SK-MEL-5 (cell line): ENCODE results near the gene CHST13. TPM values are rescaled to one million over a fixed set of nuclear protein-coding genes. Genes with fewer than 3 reads are reported as not detected.

Experiments used
- DNase-seq: peaks from one replicate; pipeline ENCODE4 v3.0.0-alpha.2; 2016; ENCODE audit warnings: low read depth, low spot score
- in situ Hi-C: cut with HindIII; loops from 2 replicates; pipeline ENCODE4 v1.10.0; 2016; ENCODE audit warnings: low sequenced_read_pairs, high pct_unique_total_duplicates, low pct_unique_long_range_greater_than_20kb
- polyA plus RNA-seq, 2 experiments: library from polyadenylated mRNA; depleted of rRNA; stranded (reverse); fragments of >200 nt; gene quantifications; 2 replicates each; pipeline ENCODE4 v1.2.3, GENCODE V29; 2015
- total RNA-seq: library from RNA; depleted of rRNA; stranded (reverse); fragments of >200 nt; shearing (Covaris generic); gene quantifications from 2 replicates; pipeline ENCODE4 v1.2.3, GENCODE V29; 2014; rRNA removed

The CHST13 gene, protein sequence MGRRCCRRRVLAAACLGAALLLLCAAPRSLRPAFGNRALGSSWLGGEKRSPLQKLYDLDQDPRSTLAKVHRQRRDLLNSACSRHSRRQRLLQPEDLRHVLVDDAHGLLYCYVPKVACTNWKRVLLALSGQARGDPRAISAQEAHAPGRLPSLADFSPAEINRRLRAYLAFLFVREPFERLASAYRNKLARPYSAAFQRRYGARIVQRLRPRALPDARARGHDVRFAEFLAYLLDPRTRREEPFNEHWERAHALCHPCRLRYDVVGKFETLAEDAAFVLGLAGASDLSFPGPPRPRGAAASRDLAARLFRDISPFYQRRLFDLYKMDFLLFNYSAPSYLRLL
- total RNA-seq = 0.77 and 1.7 TPM in 2 replicates
- polyA plus RNA-seq (2015; cell fraction: cytosol; rRNA removed) = 4.3 and 9.0 TPM in 2 replicates
- not detected in 2 replicates for polyA plus RNA-seq (2015; cell fraction: nucleus; rRNA removed)

GRCh38 chr3:126523745-126524428 is at the start of gene CHST13:
Gene CHST13 (plus strand): TSS chr3:126524155. CDS start chr3:126524333, 178 bp downstream.
- peak; percentile 38 for DNase-seq
- in situ Hi-C loops = no loop called here

GRCh38 chr3:126474498-126475412 is 49.2 kb upstream of the CHST13 start:
- in situ Hi-C loops = no loop called here
- peak; percentile 21 for DNase-seq

DNA sequence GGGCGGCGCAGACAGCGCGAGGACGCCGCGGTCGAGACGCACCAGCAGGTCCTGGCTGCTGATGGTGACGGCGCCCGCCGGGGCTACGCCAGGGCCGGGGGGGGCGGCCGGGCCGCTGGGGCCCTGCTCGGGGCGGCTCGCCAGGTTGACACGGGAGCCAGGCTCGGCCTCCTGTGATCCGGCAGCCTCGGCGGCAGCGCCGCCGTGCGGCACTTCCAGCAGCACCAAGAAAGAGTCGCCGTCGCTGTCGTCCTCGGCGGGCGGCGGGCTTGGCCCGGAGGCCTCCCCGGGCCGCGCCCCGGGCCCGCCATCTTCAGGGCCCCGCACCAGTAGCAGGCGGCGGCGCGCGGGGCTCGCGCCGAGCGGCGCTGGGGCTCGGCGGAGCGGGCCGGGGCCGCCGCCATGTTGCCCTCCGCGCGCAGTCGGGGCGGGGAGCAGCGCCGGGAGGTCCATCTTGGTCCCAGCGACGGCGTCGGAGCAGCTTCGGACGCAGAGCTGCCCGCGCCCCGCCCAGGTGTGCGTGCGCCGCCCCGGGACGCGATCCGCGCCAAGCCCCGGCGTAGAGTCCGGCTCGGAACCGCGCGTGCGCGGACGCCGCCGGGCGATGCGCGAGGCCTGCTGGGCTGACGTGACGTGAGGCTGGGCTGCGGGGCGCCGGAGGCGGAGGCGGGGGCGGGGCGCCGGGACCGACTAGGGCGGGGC is 48.4 kb upstream of the CHST13 start, which contains the start of gene ZXDC:
Gene ZXDC (minus strand): TSS at position 479 of the 702 bp plus-strand sequence. CDS start 26 bp downstream, at position 453.
- in situ Hi-C loops = no loop called here
- DNase-seq = peak; percentile 92

GRCh38 chr3:126476166-126477060 is 47.5 kb upstream of the CHST13 start:
- DNase-seq = no peak
- in situ Hi-C loops = no loop called here

GRCh38 chr3:126477061-126477380 is 46.9 kb upstream of the CHST13 start:
- in situ Hi-C loops = no loop called here
- peak; percentile 19 for DNase-seq

- DNase-seq = no peak
- in situ Hi-C loops = no loop called here
These were observed 45.2 kb upstream of the CHST13 start for GRCh38 chr3:126478581-126479310.

DNA sequence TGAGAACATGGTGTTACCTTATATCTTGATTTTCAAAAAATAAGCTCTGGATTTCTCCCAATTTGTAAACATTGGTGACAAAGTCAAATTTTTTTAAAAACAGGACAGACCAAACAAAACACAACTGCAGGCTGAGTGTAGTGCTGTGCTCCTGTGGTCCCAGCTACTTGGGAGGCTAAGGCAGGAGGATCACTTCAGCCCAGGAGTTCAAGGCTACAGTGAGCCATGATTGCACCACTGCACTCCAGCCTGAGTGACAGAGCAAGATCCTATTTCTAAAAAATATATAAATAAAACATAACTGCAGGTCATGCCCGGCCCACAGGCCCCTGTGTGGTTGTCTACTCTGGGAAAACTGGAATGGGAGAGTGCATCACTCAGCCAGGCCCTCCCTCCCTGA is 44.3 kb upstream of the CHST13 start:
- no peak for DNase-seq
- in situ Hi-C loops = no loop called here

- in situ Hi-C loops = no loop called here
These were observed 43.7 kb upstream of the CHST13 start for GRCh38 chr3:126480206-126480605.

DNA sequence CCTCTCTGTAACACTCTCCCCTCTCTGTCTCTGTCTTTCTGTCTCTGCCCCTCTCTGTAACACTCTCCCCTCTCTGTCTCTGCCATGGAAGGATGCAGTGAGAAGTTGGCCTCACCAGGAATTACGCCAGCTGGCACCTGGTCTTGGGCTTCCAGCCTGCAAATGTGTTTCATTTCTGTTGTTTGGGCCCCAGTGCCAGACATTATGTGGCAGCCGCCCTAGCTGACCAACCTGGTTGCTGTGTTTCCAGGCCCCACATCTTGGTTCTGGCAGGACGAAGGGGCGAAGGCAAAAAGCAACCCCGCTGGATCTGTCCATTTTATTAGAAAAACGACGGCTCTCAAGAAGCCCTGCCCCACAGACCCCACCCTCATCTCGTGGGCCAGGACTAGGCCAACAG is 43.1 kb upstream of the CHST13 start:
- no peak for DNase-seq
- in situ Hi-C loops = no loop called here

More at GRCh38 chr3:126480206-126480605, 43.7 kb upstream of the CHST13 start:
- DNase-seq = no peak

DNA sequence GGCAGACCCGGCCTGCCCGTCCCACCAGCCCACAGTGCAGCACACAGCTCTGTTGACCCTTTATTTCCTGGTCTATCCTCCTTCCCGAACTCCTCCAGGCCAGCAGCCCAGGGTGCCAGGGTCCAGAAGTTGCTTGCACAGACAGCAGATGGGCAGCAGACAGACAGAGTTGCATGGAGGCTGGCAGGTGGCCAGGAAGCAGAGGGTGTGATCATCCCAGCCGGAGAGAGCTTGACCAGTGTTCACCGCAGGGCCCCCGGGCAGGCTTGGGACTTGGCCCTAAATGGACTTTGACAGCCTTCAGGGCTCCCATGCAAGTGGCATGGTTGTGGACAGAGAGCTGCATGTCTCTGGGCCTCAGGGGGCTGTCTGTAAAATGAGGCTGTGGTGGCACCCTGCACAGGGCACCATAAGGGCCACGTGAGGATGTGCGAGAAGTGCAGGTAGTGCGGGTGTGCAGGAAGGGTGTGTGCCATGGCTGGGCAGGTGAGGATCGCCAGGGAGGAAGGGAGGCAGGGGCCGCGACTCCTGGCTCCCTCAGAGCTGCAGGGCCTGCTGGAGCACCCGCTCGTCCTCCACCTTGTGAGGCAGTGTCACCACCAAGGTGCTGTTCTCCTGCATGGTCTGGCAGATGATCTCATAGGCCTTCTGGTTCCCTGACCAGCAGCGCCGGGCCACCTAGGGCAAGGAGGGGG is 42.0 kb upstream of the CHST13 start:
- DNase-seq = no peak

GRCh38 chr3:126482503-126483255 is 41.3 kb upstream of the CHST13 start:
- in situ Hi-C loops = no loop called here
- DNase-seq = no peak

More for the DNA sequence above, 42.0 kb upstream of the CHST13 start:
- in situ Hi-C loops = no loop called here

- no peak for DNase-seq
- in situ Hi-C loops = no loop called here
These were observed 40.6 kb upstream of the CHST13 start for GRCh38 chr3:126483321-126483761.

GRCh38 chr3:126484148-126484547 is 39.8 kb upstream of the CHST13 start:
- in situ Hi-C loops = no loop called here

DNA sequence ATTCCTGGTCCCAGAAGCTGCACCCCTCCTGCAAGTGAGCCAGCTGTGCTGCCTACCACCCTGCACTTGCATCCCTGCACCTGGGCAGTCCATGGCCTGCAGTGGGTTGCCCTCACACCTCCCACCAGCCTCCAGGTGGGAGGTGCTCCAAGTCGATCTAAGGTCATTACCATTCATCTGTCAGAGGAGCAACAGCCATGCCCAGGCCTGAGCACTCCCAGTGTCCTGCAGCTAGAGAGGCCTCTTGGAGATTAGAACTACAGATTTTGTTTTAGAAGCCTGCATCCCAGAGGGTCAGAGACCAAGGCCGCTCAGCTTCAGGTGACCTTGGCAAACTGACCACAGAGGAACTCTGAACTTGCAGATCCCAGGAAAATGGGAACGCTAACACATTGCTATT is 39.3 kb upstream of the CHST13 start:
- no peak for DNase-seq
- in situ Hi-C loops = no loop called here

More at GRCh38 chr3:126484148-126484547, 39.8 kb upstream of the CHST13 start:
- DNase-seq = no peak
